ENCODE measurements around the gene ATG9B. TPM values are rescaled to one million over a fixed set of nuclear protein-coding genes. Genes with fewer than 3 reads are reported as not detected.

ATG9B gene
- total RNA-seq, 1 experiment from 2014 or later: 13.7 TPM

GRCh38 chr7:151070574-151070960 is 46.3 kb upstream of the ATG9B start:
- Histone ChIP-seq H3K27ac (no peak overlapping the region), H2AFZ (no peak overlapping the region), H3K79me2 (ENCODE audit: low read depth) (no peaks in the 10 kb centered on the region), H3K4me1 (replicated peaks; ENCODE audit: insufficient read depth) (no peaks in the 10 kb centered on the region), H3K27me3 (ENCODE audit: insufficient read depth, low read depth) (no peaks in the 10 kb centered on the region), H3K9me3 (ENCODE audit: insufficient read depth, low read depth) (no peaks in the 10 kb centered on the region), H3F3A (ENCODE audit: insufficient read depth, low read depth) (peaks cover 6% of the 10 kb centered on the region; the same call in 1 of the 2 replicates), H3K9me2 (ENCODE audit: insufficient read depth) (no peaks in the 10 kb centered on the region), H3K4me3 (no peak overlapping the region), H3K4me2 (no peak overlapping the region), H4K20me1 (ENCODE audit: insufficient read depth) (peaks cover 4% of the 10 kb centered on the region), H3K36me3 (ENCODE audit: low read depth) (peaks cover 24% of the 10 kb centered on the region)
- POLR2A ChIA-PET (ENCODE audit: unreplicated experiment): no interaction called here
- no peak for DNase-seq
- no peak for TF ChIP-seq CTCF (conservative IDR thresholded peaks at IDR 0.05)
- no peak for TF ChIP-seq EZH2 (IDR thresholded peaks at IDR 0.05; ENCODE audit: low read depth)
- intact Hi-C loops (cut with micrococcal nuclease; ENCODE audit: unreplicated experiment): no loop called here
- CTCF ChIA-PET: no interaction called here
- no TSS peak for BruUV-seq (replicated peaks)

- Histone ChIP-seq H3K79me2 (ENCODE audit: low read depth) (peaks cover under 1% of the 10 kb centered on the region; the same call in 1 of the 2 replicates), H3K9me3 (ENCODE audit: insufficient read depth, low read depth) (no peaks in the 10 kb centered on the region), H3K4me2 (no peak overlapping the region), H3K27me3 (ENCODE audit: insufficient read depth, low read depth) (no peaks in the 10 kb centered on the region), H3K36me3 (ENCODE audit: low read depth) (peaks cover 24% of the 10 kb centered on the region), H3K27ac (no peak overlapping the region), H4K20me1 (ENCODE audit: insufficient read depth) (peaks cover 9% of the 10 kb centered on the region), H3K4me3 (no peak overlapping the region), H3F3A (ENCODE audit: insufficient read depth, low read depth) (peaks cover 5% of the 10 kb centered on the region; the same call in 1 of the 2 replicates), H2AFZ (no peak overlapping the region), H3K4me1 (replicated peaks; ENCODE audit: insufficient read depth) (no peaks in the 10 kb centered on the region), H3K9me2 (ENCODE audit: insufficient read depth) (no peaks in the 10 kb centered on the region)
- ChIA-PET CTCF (no interaction called here), POLR2A (ENCODE audit: unreplicated experiment) (interaction anchor here (0.6 kb wide), 1 partner anchor 79 kb away, joined by 6 read pairs; the partner anchor contains the start of gene NOS3)
- no peak for TF ChIP-seq EZH2 (IDR thresholded peaks at IDR 0.05; ENCODE audit: low read depth)
- no peak for TF ChIP-seq CTCF (conservative IDR thresholded peaks at IDR 0.05)
- no TSS peak for BruUV-seq (replicated peaks)
- intact Hi-C loops (cut with micrococcal nuclease; ENCODE audit: unreplicated experiment): no loop called here
- no peak for DNase-seq
Measured at GRCh38 chr7:151069841-151070573, 45.7 kb upstream of the ATG9B start.

- intact Hi-C loops (cut with micrococcal nuclease; ENCODE audit: unreplicated experiment): no loop called here
- no peak overlapping the region for H2AFZ ChIP-seq
- no peak overlapping the region for H3K4me3 ChIP-seq
- no peak overlapping the region for H3K27ac ChIP-seq
- no peaks in the 10 kb centered on the region for H3K9me2 ChIP-seq (ENCODE audit: insufficient read depth)
- no peaks in the 10 kb centered on the region for H3K27me3 ChIP-seq (ENCODE audit: insufficient read depth, low read depth)
- no peak for DNase-seq
- H3K9me3 ChIP-seq (ENCODE audit: insufficient read depth, low read depth): no peaks in the 10 kb centered on the region
- TF ChIP-seq EZH2 (IDR thresholded peaks at IDR 0.05; ENCODE audit: low read depth): no peak
- no peak for TF ChIP-seq CTCF (conservative IDR thresholded peaks at IDR 0.05)
- POLR2A ChIA-PET (ENCODE audit: unreplicated experiment): no interaction called here
- no peak overlapping the region for H3K4me2 ChIP-seq
- no TSS peak for BruUV-seq (replicated peaks)
- H3K4me1 ChIP-seq (replicated peaks; ENCODE audit: insufficient read depth): peaks cover 7% of the 10 kb centered on the region
- H4K20me1 ChIP-seq (ENCODE audit: insufficient read depth): peaks cover 23% of the 10 kb centered on the region
- H3K79me2 ChIP-seq (ENCODE audit: low read depth): peaks cover 15% of the 10 kb centered on the region
- CTCF ChIA-PET: interaction anchor here (0.7 kb wide), 1 partner anchor 18 kb away, joined by 3 read pairs; the partner anchor contains the start of gene AGAP3
- H3F3A ChIP-seq (ENCODE audit: insufficient read depth, low read depth): peaks cover 8% of the 10 kb centered on the region; the same call in 1 of the 2 replicates
- peaks cover 24% of the 10 kb centered on the region for H3K36me3 ChIP-seq (ENCODE audit: low read depth)
Measured at GRCh38 chr7:151068069-151068773, 43.9 kb upstream of the ATG9B start.
